Liver (tissue), 3 donors: Measurements from ENCODE around the gene ZKSCAN8.

Experiments
- CTCF ChIP-seq: fragments of 150-350 bp; IDR thresholded peaks from 2 replicates; pipeline ENCODE4 v1.5.1; 2017; ENCODE audit warnings: improper control_type of control experiment, low read depth, low read length; ENCODE audit not compliant: missing input control
- GABPA ChIP-seq, 2 donors: IDR thresholded peaks in 1 of 2; conservative IDR thresholded peaks in 1 of 2; 2 replicates each; pipeline ENCODE4 v1.6.1; 2016; ENCODE audit warnings: antibody characterized with exemption in 2 of 2, mild to moderate bottlenecking in 1 of 2, moderate library complexity in 1 of 2
- MAX ChIP-seq: IDR thresholded peaks from 2 replicates; pipeline ENCODE4 v1.6.1; 2016; ENCODE audit warnings: antibody characterized with exemption
- REST ChIP-seq: IDR thresholded peaks from 2 replicates; pipeline ENCODE4 v1.6.1; 2016; ENCODE audit warnings: antibody characterized with exemption, mild to moderate bottlenecking
- TAF1 ChIP-seq: conservative IDR thresholded peaks from 2 replicates; pipeline ENCODE4 v1.6.1; 2016; ENCODE audit warnings: antibody characterized with exemption, mild to moderate bottlenecking
- donor health status: healthy.
- donor health status: healthy.

- no peak for TF ChIP-seq CTCF
- no peak for TF ChIP-seq REST
- no peak for TF ChIP-seq GABPA (IDR thresholded peaks at IDR 0.05 in 1 of 2, conservative IDR thresholded peaks at IDR 0.05 in 1 of 2)
- TF ChIP-seq MAX: no peak
- no peak for TF ChIP-seq TAF1
These were observed 36.4 kb upstream of the ZKSCAN8 start for GRCh38 chr6:28105245-28105639.
